Measurements from ENCODE around the gene DYDC2.

DNA sequence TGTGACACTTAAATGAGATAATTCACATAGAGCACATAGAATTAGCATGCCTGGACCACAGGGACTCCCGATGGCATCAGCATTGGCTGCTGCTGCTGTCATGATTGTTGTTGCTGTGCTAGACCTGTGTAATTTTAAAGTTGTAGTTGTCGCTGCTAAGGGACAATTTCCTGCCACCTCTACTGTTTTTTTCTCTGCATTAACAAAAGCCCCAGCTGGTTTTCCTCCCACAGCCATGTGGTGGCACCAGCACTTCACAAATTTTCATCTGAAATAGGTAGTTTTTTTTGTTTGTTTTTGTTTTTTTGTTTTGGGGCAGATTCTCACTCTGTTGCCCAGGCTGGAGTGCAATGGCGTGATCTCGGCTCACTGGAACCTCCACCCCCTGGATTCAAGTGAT is 26.4 kb downstream of the DYDC2 start:
- TF ChIP-seq EZH2 (IDR thresholded peaks at IDR 0.05; ENCODE audit: insufficient read depth, poor library complexity, severe bottlenecking) (no peak), EZH2phosphoT487 (IDR thresholded peaks at IDR 0.05; ENCODE audit: insufficient read depth, low read depth) (no peak)
